ENCODE measurements around the gene SRBD1.

- TF ChIP-seq CTCF (IDR thresholded peaks at IDR 0.05) (no peak), POLR2A (IDR thresholded peaks at IDR 0.05) (no peak)
These were observed 92.5 kb downstream of the SRBD1 start for GRCh38 chr2:45518546-45518945.

Data from lower leg skin (tissue), 3 donors.